Thymus (tissue), 11 donors: ENCODE data around the gene DPP3. TPM values are rescaled to one million over a fixed set of nuclear protein-coding genes. Genes with fewer than 3 reads are reported as not detected.
A peak's percentile ranks its signal among the peaks of the same experiment; 100 is the strongest.

ENCODE experiments used
- DNase-seq, 9 donors: peaks; one replicate each; pipeline ENCODE4 v3.0.0-alpha.2; 2013; ENCODE audit warnings: low spot score in 9 of 9, low read depth in 6 of 9, missing footprints in 1 of 9
- H3K27ac ChIP-seq, 2 donors: one replicate each; pipeline ENCODE4 v1.5.1; 2013; ENCODE audit warnings: control low read depth in 1 of 2, low read depth in 1 of 2, low read length in 1 of 2, mild to moderate bottlenecking in 1 of 2, moderate library complexity in 1 of 2
- H3K27me3 ChIP-seq, 2 donors: one replicate each; pipeline ENCODE4 v1.5.1; 2013; ENCODE audit warnings: low read length in 1 of 2; ENCODE audit not compliant: control insufficient read depth in 2 of 2, insufficient read depth in 1 of 2
- H3K36me3 ChIP-seq, 2 donors: one replicate each; pipeline ENCODE4 v1.5.1; 2013; ENCODE audit warnings: low read length in 1 of 2, mild to moderate bottlenecking in 1 of 2, moderate library complexity in 1 of 2; ENCODE audit not compliant: control insufficient read depth in 2 of 2, insufficient read depth in 2 of 2
- H3K4me1 ChIP-seq, 2 donors: one replicate each; pipeline ENCODE4 v1.5.1; 2013; ENCODE audit warnings: low read length in 2 of 2; ENCODE audit not compliant: control insufficient read depth in 2 of 2, insufficient read depth in 2 of 2
- H3K4me3 ChIP-seq, 2 donors: one replicate each; pipeline ENCODE4 v1.5.1; 2013; ENCODE audit warnings: low read length in 2 of 2, control low read depth in 1 of 2, mild to moderate bottlenecking in 1 of 2
- H3K9me3 ChIP-seq, 2 donors: one replicate each; pipeline ENCODE4 v1.5.1; 2013; ENCODE audit warnings: low read length in 1 of 2, mild to moderate bottlenecking in 1 of 2; ENCODE audit not compliant: control insufficient read depth in 2 of 2, insufficient read depth in 1 of 2
- WGBS: extraction: QIAGEN DNeasy Blood & Tissue Kit; methylation state at CpG from one replicate; pipeline ENCODE4 v1.1.7; 2013; 5-methylcytosine and 5-hydroxymethylcytosine counted together
- polyA plus RNA-seq: library from polyadenylated mRNA; stranded (reverse); fragments of 200-250 nt; gene quantifications from one replicate; pipeline ENCODE4 v1.2.3, GENCODE V29; 2013
- total RNA-seq: library from RNA; stranded (reverse); fragments of 120-200 nt; gene quantifications from one replicate; pipeline ENCODE4 v1.2.4, GENCODE V29; 2013
- donor health status: healthy.

DPP3 gene
- total and polyA plus RNA-seq, 2 donors, result 23.2 to 36.4 TPM

DNA sequence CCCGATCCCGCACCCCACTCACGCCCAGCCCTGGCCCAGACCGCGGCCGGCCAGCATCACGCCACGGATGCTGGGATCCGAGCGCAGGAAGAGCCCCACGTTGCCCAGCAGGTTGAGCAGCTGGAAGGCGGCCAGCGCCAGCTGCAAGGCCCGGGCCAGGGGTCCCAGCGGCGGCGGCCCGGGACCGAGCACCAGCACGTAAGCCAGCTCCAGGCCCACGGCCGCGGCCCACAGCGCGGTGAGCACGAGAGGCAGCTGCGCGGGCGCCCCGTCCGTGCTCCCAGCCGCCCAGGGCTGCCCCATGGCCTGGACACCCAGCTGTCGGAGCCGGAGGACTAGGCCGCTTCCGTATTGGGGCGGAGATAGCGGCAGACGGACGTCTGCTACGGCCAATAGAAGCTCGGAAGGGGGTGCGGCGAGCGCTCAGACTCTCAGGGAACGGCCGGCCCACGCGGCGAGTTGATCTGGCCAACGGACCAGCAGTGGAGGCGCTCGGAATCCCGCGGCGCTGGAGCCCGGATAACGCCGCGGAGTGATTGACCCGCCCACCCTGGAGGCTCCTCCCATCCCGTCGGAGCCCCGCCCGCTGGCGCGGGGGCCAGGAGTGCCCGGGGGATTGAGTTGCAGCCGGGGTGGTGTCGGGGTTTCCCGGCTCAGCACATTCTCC, 65.6 kb downstream of the DPP3 start, which contains the start of gene ZDHHC24:
ZDHHC24 (minus strand) TSS at position 348 of the 667 bp plus-strand sequence; CDS start at position 303, 45 bp downstream.
- H3K4me1 ChIP-seq, result peaks cover 15 to 31% of the 10 kb centered on the region in 2 donors
- H3K36me3 ChIP-seq, result peaks cover 14 to 18% of the 10 kb centered on the region in 2 donors
- WGBS, result under 1% methylated on average over 71 of the region's 71 CpGs

GRCh38 chr11:66546368-66546965, 66.2 kb downstream of the DPP3 start, which contains the start of gene ACTN3:
ACTN3 (plus strand) TSS chr11:66546903; CDS start chr11:66546938, 35 bp downstream.
- Histone ChIP-seq H3K9me3 (peaks cover 0 to 6% of the 10 kb centered on the region in 2 donors), H3K27me3 (peaks cover 12 to 57% of the 10 kb centered on the region in 2 donors), H3K4me3 (peak within 1 kb of the TSS; percentile 72 to 78), H3K36me3 (peaks cover 14 to 15% of the 10 kb centered on the region in 2 donors), H3K27ac (peak within 1 kb of the TSS in 1 of 2 donors; percentile 78), H3K4me1 (peaks cover 15 to 31% of the 10 kb centered on the region in 2 donors)
- DNase-seq, result no peak
- 15% methylated on average over 37 of the region's 37 CpGs for WGBS

More for the DNA sequence above, 65.6 kb downstream of the DPP3 start, which contains the start of gene ZDHHC24:
- peaks cover 0 to 6% of the 10 kb centered on the region in 2 donors for H3K9me3 ChIP-seq
- H3K27me3 ChIP-seq, result peaks cover 12 to 50% of the 10 kb centered on the region in 2 donors
- peak within 1 kb of the TSS in 1 of 2 donors; percentile 78 for H3K27ac ChIP-seq
- DNase-seq, result peak; percentile 34 to 86 (median 62)
- H3K4me3 ChIP-seq, result peak within 1 kb of the TSS; percentile 72 to 78

DNA sequence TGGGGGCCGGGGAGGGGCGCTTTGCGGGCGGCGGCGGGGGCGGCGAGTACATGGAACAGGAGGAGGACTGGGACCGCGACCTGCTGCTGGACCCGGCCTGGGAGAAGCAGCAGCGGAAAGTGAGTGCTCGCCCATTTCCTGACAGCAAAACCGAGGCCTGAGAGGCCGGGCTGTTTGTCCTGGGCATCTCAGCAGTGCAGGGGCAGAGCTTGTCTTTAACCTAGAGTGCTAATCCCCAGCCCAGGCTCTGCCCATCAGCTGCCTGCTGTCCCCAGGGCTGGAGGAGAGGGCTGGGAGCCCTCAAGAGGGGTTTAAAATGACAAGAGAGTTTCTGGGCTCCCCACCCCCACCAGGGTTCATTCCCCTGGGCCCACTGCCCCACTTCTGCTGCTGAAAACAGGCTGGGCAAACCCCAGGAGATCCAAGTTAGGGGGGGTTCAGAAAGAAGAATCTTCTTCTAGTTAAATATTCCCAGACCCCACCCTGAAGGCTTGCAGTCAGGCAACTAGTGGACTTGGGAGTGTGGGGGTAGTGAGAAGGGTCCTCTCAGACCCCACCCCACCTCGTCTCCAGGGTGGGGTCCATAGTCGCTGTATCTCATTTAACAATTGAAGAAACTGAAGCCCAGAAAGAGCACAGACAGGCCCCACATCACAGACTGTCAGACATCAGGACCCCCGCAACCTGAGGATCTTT, 66.9 kb downstream of the DPP3 start:
- WGBS, result 66% methylated on average over 18 of the region's 18 CpGs
- peaks cover 9 to 10% of the 10 kb centered on the region in 2 donors for H3K36me3 ChIP-seq
- peaks cover 15 to 31% of the 10 kb centered on the region in 2 donors for H3K4me1 ChIP-seq
- no peak for DNase-seq
- no peak overlapping the region for H3K27ac ChIP-seq
- H3K4me3 ChIP-seq, result no peak overlapping the region
- peaks cover 0 to 6% of the 10 kb centered on the region in 2 donors for H3K9me3 ChIP-seq
- peaks cover 12 to 59% of the 10 kb centered on the region in 2 donors for H3K27me3 ChIP-seq

- no peak for DNase-seq
- Histone ChIP-seq H3K27me3 (peaks cover 12 to 59% of the 10 kb centered on the region in 2 donors), H3K27ac (no peak overlapping the region), H3K36me3 (peaks cover 4 to 5% of the 10 kb centered on the region in 2 donors), H3K4me3 (no peak overlapping the region), H3K9me3 (peaks cover 0 to 6% of the 10 kb centered on the region in 2 donors), H3K4me1 (peaks cover 15 to 31% of the 10 kb centered on the region in 2 donors)
- 72% methylated on average over 5 of the region's 5 CpGs for WGBS
Measured at GRCh38 chr11:66547662-66548009, 67.4 kb downstream of the DPP3 start.

DNA sequence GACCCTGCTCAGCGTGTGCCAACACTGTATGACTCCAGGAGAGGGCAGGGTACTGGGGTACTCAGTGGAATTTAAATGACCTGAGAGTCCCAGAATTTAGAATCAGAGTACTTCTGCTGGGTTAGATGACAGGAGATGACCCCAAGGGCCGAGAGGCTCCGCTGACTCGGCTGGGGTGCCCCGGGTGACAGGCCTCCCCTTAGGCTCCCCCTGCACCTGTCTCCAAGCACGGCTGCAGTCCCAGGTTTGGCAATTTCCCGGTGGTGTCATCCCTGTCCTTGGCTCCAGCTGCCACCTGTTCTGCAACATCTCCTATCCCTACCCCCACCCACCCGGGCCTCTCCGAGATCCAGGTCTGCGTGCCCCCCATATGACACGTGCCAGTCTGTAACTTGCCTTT, 67.8 kb downstream of the DPP3 start:
- peaks cover under 1 to 2% of the 10 kb centered on the region in 2 donors for H3K36me3 ChIP-seq
- H3K4me1 ChIP-seq, result peaks cover 15 to 31% of the 10 kb centered on the region in 2 donors
- H3K9me3 ChIP-seq, result peaks cover 0 to 6% of the 10 kb centered on the region in 2 donors
- no peak for DNase-seq
- peaks cover 12 to 59% of the 10 kb centered on the region in 2 donors for H3K27me3 ChIP-seq
- WGBS, result 87% methylated on average over 11 of the region's 11 CpGs
- no peak overlapping the region for H3K27ac ChIP-seq
- H3K4me3 ChIP-seq, result no peak overlapping the region

DNA sequence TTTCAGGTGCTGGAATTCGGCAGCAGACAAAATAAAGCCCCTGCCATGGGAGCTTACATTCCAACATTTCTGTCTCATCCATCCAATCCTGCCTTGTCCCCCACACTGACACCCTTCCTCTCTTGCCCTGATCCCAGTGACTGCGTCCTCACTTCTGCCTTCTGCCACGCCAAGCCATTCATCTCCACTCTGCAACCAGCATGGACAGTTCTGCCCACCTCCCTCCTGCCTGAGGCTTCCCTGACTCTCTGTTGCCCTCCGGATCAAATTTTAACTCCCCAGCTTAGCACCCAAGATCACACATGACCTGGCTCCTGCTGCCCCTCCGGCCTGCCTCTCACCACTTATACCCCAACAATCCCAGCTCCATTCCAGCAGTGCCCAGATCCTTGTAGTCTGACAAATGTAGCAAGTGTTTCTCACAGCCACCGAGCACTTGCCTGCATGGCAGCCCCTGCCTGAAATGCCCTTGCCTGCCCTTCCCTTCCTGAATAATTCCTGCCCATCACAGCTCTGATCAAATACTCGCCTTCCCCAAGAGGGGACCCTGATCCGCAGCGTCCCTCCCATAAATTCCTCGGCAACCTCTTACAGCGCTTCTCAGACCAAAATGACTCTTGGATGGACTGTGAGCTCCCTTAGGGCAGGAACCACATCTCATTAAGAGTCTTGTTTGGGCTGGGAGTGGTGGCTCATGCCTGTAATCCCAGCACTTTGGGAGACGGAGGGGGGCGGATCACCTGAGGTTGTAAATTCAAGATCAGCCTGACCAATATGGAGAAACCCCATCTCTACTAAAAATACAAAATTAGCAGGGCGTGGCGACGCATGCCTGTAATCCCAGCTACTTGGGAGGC, 68.8 kb downstream of the DPP3 start:
- H3K9me3 ChIP-seq, result peaks cover 0 to 6% of the 10 kb centered on the region in 2 donors
- 81% methylated on average over 16 of the region's 16 CpGs for WGBS
- no peak for DNase-seq
- H3K27ac ChIP-seq, result no peak overlapping the region
- H3K4me3 ChIP-seq, result no peak overlapping the region
- H3K27me3 ChIP-seq, result peaks cover 12 to 59% of the 10 kb centered on the region in 2 donors
- H3K36me3 ChIP-seq, result no peaks in the 10 kb centered on the region
- H3K4me1 ChIP-seq, result peaks cover 7 to 22% of the 10 kb centered on the region in 2 donors

DNA sequence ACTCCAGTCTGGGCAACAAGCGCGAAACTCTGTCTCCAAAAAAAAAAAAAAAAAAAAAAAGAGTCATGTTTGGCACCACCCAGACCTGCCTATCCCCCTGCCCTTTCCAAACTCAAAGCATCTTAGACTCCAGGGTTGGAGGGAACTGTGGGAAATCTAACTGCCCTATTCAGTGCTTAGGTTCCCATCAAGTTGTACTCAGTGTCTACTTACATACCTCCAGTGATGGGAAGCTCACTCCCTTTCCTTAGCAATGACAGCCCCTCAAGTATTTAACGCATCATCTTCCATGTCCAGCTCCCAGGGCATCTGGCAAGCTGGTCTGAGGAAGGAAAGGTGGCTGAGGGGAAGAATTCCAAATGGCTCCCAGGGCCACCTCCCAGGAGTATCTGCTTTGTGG, 69.5 kb downstream of the DPP3 start:
- peaks cover 4 to 16% of the 10 kb centered on the region in 2 donors for H3K4me1 ChIP-seq
- H3K27me3 ChIP-seq, result peaks cover 12 to 59% of the 10 kb centered on the region in 2 donors
- 97% methylated on average over 3 of the region's 3 CpGs for WGBS
- DNase-seq, result no peak
- H3K4me3 ChIP-seq, result no peak overlapping the region
- no peaks in the 10 kb centered on the region for H3K36me3 ChIP-seq
- H3K27ac ChIP-seq, result no peak overlapping the region
- peaks cover 0 to 6% of the 10 kb centered on the region in 2 donors for H3K9me3 ChIP-seq

DNA sequence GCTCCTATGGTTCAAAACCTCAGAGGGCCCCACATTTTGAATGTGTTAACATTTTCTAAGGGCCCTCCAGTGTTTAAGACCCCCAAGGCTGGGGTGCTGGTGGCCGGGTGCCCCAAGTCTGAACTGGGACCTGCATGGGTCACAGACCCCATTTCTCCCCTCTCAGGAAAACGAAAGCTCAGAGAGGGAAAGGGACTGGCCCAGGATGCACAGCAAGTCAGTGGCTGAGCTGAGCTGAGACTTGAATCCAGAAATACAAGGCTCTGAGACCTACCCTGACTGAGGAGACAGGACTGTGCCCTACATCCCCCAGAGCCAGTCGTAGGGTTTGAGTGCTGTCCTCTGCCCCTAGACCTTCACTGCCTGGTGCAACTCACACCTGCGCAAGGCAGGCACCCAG, 70.7 kb downstream of the DPP3 start:
- no peak for DNase-seq
- H3K36me3 ChIP-seq, result no peaks in the 10 kb centered on the region
- H3K27ac ChIP-seq, result no peak overlapping the region
- peaks cover 0 to 6% of the 10 kb centered on the region in 2 donors for H3K9me3 ChIP-seq
- peaks cover 12 to 68% of the 10 kb centered on the region in 2 donors for H3K27me3 ChIP-seq
- WGBS, result 96% methylated on average over 4 of the region's 4 CpGs
- H3K4me1 ChIP-seq, result peaks cover 4 to 8% of the 10 kb centered on the region in 2 donors
- no peak overlapping the region for H3K4me3 ChIP-seq
